ENCODE results near the gene NT5C2. TPM values are rescaled to one million over a fixed set of nuclear protein-coding genes. Genes with fewer than 3 reads are reported as not detected.
"Not testable (repeated sequence)": the region's sequence is repeated elsewhere in the genome, so short reads cannot be mapped to it uniquely, and the experiment has no call there.

Gene NT5C2
- total and polyA plus RNA-seq, 2 donors = 68.5 to 85.2 TPM

DNA sequence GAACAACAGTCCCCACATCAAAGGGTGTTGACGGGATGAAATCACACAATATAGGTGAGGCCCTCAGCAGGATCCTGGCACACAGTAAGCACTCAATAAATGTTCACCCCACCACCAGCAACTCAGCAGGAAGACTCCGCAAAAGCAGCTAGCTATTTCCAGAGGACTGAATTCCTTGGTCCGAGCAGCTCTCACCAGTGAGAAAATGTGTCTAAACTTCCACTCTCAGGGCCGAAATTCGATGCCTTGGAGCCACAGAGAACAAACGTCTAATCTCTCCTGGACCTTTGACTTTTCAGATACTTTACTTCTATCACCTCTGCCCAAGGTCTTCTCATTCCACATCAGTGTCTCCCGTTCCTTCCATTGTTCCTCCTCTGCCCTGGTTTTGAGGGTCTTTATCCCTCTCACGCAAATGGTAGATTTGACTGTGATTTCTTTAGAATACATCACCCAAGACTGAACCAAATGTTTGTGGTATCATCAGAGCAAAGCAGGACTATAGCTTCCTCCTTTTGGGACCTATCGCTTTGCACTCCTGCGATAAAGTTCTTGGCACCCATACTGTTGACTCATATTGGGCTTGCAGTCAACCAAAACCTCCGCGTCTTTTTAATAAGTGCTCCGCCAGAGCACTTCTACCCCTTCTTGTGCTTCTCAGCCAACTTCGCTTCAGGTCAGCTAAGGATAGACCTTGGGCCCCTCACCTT is 903 bp upstream of the NT5C2 start:
- Histone ChIP-seq H3K4me3 (ENCODE audit: low read length in 2 of 2) (peak overlapping the region in 1 of 2 donors; percentile 45), H3K9me3 (ENCODE audit: control insufficient read depth in 2 of 2, insufficient read depth in 1 of 2, low read length in 1 of 2) (no peaks in the 10 kb centered on the region), H3K36me3 (ENCODE audit: control insufficient read depth in 2 of 2, insufficient read depth in 2 of 2, low read length in 1 of 2) (no peaks in the 10 kb centered on the region), H3K27ac (ENCODE audit: low read depth in 1 of 2, low read length in 1 of 2) (no peak overlapping the region), H3K4me1 (ENCODE audit: control insufficient read depth in 2 of 2, insufficient read depth in 2 of 2, low read length in 2 of 2) (peaks cover 10 to 15% of the 10 kb centered on the region in 2 donors), H3K27me3 (ENCODE audit: control insufficient read depth in 2 of 2, insufficient read depth in 1 of 2, low read length in 1 of 2) (no peaks in the 10 kb centered on the region)
- DNase-seq (ENCODE audit: low read depth in 6 of 9, low spot score in 9 of 9) = no peak
- 84% methylated on average over 14 of the region's 14 CpGs for WGBS

DNA sequence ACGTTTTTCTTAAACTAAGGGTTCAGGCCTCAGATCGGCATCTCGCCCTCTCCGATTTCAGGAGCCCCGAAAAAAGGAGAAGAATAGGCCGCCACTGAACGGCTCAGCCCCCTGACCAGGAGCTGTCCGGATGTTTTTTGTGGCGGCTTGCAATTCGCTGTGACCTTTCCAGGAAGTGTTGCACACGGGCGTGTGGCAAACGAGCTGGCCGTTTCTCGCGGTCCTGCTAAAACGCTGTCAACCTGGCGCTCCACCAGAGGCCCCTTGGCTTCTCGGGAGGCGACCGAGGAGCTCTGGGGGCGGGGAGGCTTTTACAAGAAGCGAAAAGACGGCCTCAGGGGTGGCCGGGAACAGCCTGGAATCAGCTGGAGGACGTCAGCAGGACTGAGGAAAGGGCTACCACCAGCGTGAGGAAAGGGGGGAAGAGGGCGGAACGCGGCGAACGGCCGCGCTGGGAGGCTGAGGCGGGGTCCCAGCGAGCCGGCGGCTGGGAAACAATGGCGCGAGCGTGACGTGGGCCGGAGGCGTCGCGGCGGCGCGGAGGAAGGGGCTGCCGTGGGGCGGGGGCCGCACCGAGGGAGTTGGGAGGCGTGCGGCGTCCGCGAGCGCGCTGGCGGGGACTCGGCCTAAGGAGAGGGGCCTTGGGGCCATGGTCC is 493 bp downstream of the NT5C2 start:
- peaks cover 12 to 19% of the 10 kb centered on the region in 2 donors for H3K4me1 ChIP-seq (ENCODE audit: control insufficient read depth in 2 of 2, insufficient read depth in 2 of 2, low read length in 2 of 2)
- WGBS = under 1% methylated on average over 62 of the region's 62 CpGs

DNA sequence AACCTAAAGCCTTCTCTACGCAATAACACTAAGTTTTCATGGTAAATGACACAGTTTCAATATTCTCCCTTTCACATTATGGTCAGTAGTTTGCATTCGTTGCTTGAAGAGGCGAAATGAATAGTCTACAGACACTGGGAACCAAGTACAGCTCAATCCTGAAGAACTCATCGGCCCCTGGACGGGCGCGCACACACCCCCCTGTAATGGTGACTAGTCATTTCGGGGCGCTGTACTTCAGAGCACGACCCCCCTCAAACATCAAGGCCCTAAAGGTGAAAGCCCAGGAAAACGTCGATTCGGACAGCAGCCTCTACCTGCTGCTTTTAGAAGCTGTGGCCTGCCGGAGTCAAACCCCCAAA is 1.0 kb downstream of the NT5C2 start:
- DNase-seq (ENCODE audit: low read depth in 6 of 9, low spot score in 9 of 9) = no peak
- H3K36me3 ChIP-seq (ENCODE audit: control insufficient read depth in 2 of 2, insufficient read depth in 2 of 2, low read length in 1 of 2) = peaks cover 0 to 2% of the 10 kb centered on the region in 2 donors
- H3K4me3 ChIP-seq (ENCODE audit: low read length in 2 of 2) = peak overlapping the region; percentile 80 to 93
- no peaks in the 10 kb centered on the region for H3K9me3 ChIP-seq (ENCODE audit: control insufficient read depth in 2 of 2, insufficient read depth in 1 of 2, low read length in 1 of 2)
- peak overlapping the region; percentile 92 to 96 for H3K27ac ChIP-seq (ENCODE audit: low read depth in 1 of 2, low read length in 1 of 2)
- H3K4me1 ChIP-seq (ENCODE audit: control insufficient read depth in 2 of 2, insufficient read depth in 2 of 2, low read length in 2 of 2) = peaks cover 12 to 19% of the 10 kb centered on the region in 2 donors
- no peaks in the 10 kb centered on the region for H3K27me3 ChIP-seq (ENCODE audit: control insufficient read depth in 2 of 2, insufficient read depth in 1 of 2, low read length in 1 of 2)
- 1% methylated on average over 14 of the region's 14 CpGs for WGBS

More for the DNA sequence above, 493 bp downstream of the NT5C2 start:
- no peaks in the 10 kb centered on the region for H3K9me3 ChIP-seq (ENCODE audit: control insufficient read depth in 2 of 2, insufficient read depth in 1 of 2, low read length in 1 of 2)
- DNase-seq (ENCODE audit: low read depth in 6 of 9, low spot score in 9 of 9) = peak in 5 of 9 donors; percentile 50 to 84 (median 64)
- peak overlapping the region; percentile 80 to 93 for H3K4me3 ChIP-seq (ENCODE audit: low read length in 2 of 2)
- no peaks in the 10 kb centered on the region for H3K36me3 ChIP-seq (ENCODE audit: control insufficient read depth in 2 of 2, insufficient read depth in 2 of 2, low read length in 1 of 2)
- no peaks in the 10 kb centered on the region for H3K27me3 ChIP-seq (ENCODE audit: control insufficient read depth in 2 of 2, insufficient read depth in 1 of 2, low read length in 1 of 2)
- H3K27ac ChIP-seq (ENCODE audit: low read depth in 1 of 2, low read length in 1 of 2) = peak overlapping the region; percentile 92 to 96

DNA sequence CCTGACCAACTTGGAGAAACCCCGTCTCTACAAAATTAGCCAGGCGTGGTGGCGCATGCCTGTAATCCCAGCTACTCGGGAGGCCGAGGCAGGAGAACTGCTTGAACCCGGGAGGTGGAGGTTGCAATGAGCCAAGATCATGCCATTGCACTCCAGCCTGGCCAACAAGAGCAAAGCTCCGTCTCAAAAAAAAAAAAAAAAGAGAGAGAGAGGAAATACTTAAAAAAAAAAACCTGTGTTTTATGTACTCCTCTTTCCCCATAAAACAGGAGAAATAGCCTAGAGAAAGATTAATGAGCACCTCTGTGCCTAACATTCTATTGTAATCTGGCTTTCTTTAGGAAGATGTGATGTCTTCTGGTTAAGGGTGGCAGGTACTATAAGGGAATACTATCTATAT is 1.9 kb downstream of the NT5C2 start:
- H3K9me3 ChIP-seq (ENCODE audit: control insufficient read depth in 2 of 2, insufficient read depth in 1 of 2, low read length in 1 of 2); H3K36me3 ChIP-seq (ENCODE audit: control insufficient read depth in 2 of 2, insufficient read depth in 2 of 2, low read length in 1 of 2); H3K27me3 ChIP-seq (ENCODE audit: control insufficient read depth in 2 of 2, insufficient read depth in 1 of 2, low read length in 1 of 2): not testable (repeated sequence)
- 79% methylated on average over 7 of the region's 7 CpGs for WGBS
- H3K27ac ChIP-seq (ENCODE audit: low read depth in 1 of 2, low read length in 1 of 2) = peak overlapping the region in 1 of 2 donors; percentile 92
- H3K4me3 ChIP-seq (ENCODE audit: low read length in 2 of 2) = peak overlapping the region; percentile 80 to 93
- peaks cover 17 to 25% of the 10 kb centered on the region in 2 donors for H3K4me1 ChIP-seq (ENCODE audit: control insufficient read depth in 2 of 2, insufficient read depth in 2 of 2, low read length in 2 of 2)
- peak in 1 of 9 donors; percentile 40 for DNase-seq (ENCODE audit: low read depth in 6 of 9, low spot score in 9 of 9)

DNA sequence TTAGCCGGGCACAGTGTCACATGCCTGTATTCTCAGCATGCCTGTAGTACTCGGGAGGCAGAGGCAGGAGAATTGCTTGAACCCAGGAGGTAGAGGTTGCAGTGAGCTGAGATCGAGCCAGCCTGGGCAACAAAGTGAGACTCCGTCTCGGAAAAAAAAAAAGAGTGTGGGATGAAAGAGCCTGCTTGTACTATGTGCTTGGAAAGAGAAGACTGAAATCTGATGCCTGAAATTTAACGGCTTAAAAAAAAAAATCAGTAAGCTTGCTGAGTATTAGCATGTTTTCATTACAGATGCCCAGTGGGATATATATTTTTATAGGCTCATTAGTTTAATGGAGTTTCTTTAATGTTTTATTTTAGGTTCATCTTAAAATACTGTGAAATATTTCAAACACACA is 4.2 kb downstream of the NT5C2 start:
- Histone ChIP-seq H3K9me3 (ENCODE audit: control insufficient read depth in 2 of 2, insufficient read depth in 1 of 2, low read length in 1 of 2) (no peaks in the 10 kb centered on the region), H3K27me3 (ENCODE audit: control insufficient read depth in 2 of 2, insufficient read depth in 1 of 2, low read length in 1 of 2) (no peaks in the 10 kb centered on the region), H3K4me1 (ENCODE audit: control insufficient read depth in 2 of 2, insufficient read depth in 2 of 2, low read length in 2 of 2) (peaks cover 25 to 36% of the 10 kb centered on the region in 2 donors), H3K4me3 (ENCODE audit: low read length in 2 of 2) (no peak overlapping the region), H3K27ac (ENCODE audit: low read depth in 1 of 2, low read length in 1 of 2) (no peak overlapping the region), H3K36me3 (ENCODE audit: control insufficient read depth in 2 of 2, insufficient read depth in 2 of 2, low read length in 1 of 2) (peaks cover 0 to 5% of the 10 kb centered on the region in 2 donors)
- no peak for DNase-seq (ENCODE audit: low read depth in 6 of 9, low spot score in 9 of 9)
- 92% methylated on average over 6 of the region's 6 CpGs for WGBS

- Histone ChIP-seq H3K27me3 (ENCODE audit: control insufficient read depth in 2 of 2, insufficient read depth in 1 of 2, low read length in 1 of 2) (no peaks in the 10 kb centered on the region), H3K9me3 (ENCODE audit: control insufficient read depth in 2 of 2, insufficient read depth in 1 of 2, low read length in 1 of 2) (no peaks in the 10 kb centered on the region), H3K27ac (ENCODE audit: low read depth in 1 of 2, low read length in 1 of 2) (peak overlapping the region in 1 of 2 donors; percentile 86), H3K4me3 (ENCODE audit: low read length in 2 of 2) (no peak overlapping the region), H3K36me3 (ENCODE audit: control insufficient read depth in 2 of 2, insufficient read depth in 2 of 2, low read length in 1 of 2) (peaks cover 0 to 5% of the 10 kb centered on the region in 2 donors), H3K4me1 (ENCODE audit: control insufficient read depth in 2 of 2, insufficient read depth in 2 of 2, low read length in 2 of 2) (peaks cover 26 to 45% of the 10 kb centered on the region in 2 donors)
- WGBS = 50% methylated on average over 6 of the region's 6 CpGs
- DNase-seq (ENCODE audit: low read depth in 6 of 9, low spot score in 9 of 9) = peak in 1 of 9 donors; percentile 45
Observed at GRCh38 chr10:103186128-103186527, 6.9 kb downstream of the NT5C2 start.

- Histone ChIP-seq H3K27ac (ENCODE audit: low read depth in 1 of 2, low read length in 1 of 2) (peak overlapping the region in 1 of 2 donors; percentile 86), H3K4me3 (ENCODE audit: low read length in 2 of 2) (peak overlapping the region; percentile 2 to 9), H3K9me3 (ENCODE audit: control insufficient read depth in 2 of 2, insufficient read depth in 1 of 2, low read length in 1 of 2) (no peaks in the 10 kb centered on the region), H3K4me1 (ENCODE audit: control insufficient read depth in 2 of 2, insufficient read depth in 2 of 2, low read length in 2 of 2) (peaks cover 24 to 49% of the 10 kb centered on the region in 2 donors), H3K27me3 (ENCODE audit: control insufficient read depth in 2 of 2, insufficient read depth in 1 of 2, low read length in 1 of 2) (no peaks in the 10 kb centered on the region), H3K36me3 (ENCODE audit: control insufficient read depth in 2 of 2, insufficient read depth in 2 of 2, low read length in 1 of 2) (peaks cover 0 to 15% of the 10 kb centered on the region in 2 donors)
- DNase-seq (ENCODE audit: low read depth in 6 of 9, low spot score in 9 of 9) = peak in 1 of 9 donors; percentile 41
- WGBS = 23% methylated on average over 3 of the region's 3 CpGs
Observed at GRCh38 chr10:103184615-103185014, 8.5 kb downstream of the NT5C2 start.

GRCh38 chr10:103183991-103184451 is 9.1 kb downstream of the NT5C2 start:
- 92% methylated on average over 12 of the region's 12 CpGs for WGBS
- peaks cover 24 to 54% of the 10 kb centered on the region in 2 donors for H3K4me1 ChIP-seq (ENCODE audit: control insufficient read depth in 2 of 2, insufficient read depth in 2 of 2, low read length in 2 of 2)
- H3K36me3 ChIP-seq (ENCODE audit: control insufficient read depth in 2 of 2, insufficient read depth in 2 of 2, low read length in 1 of 2) = peaks cover 3 to 19% of the 10 kb centered on the region in 2 donors
- H3K9me3 ChIP-seq (ENCODE audit: control insufficient read depth in 2 of 2, insufficient read depth in 1 of 2, low read length in 1 of 2); DNase-seq (ENCODE audit: low read depth in 6 of 9, low spot score in 9 of 9); H3K27me3 ChIP-seq (ENCODE audit: control insufficient read depth in 2 of 2, insufficient read depth in 1 of 2, low read length in 1 of 2): not testable (repeated sequence)
- peak overlapping the region in 1 of 2 donors; percentile 2 for H3K4me3 ChIP-seq (ENCODE audit: low read length in 2 of 2)
- peak overlapping the region in 1 of 2 donors; percentile 86 for H3K27ac ChIP-seq (ENCODE audit: low read depth in 1 of 2, low read length in 1 of 2)

- Histone ChIP-seq H3K4me3 (ENCODE audit: low read length in 2 of 2) (peak overlapping the region in 1 of 2 donors; percentile 29), H3K4me1 (ENCODE audit: control insufficient read depth in 2 of 2, insufficient read depth in 2 of 2, low read length in 2 of 2) (peaks cover 19 to 45% of the 10 kb centered on the region in 2 donors), H3K9me3 (ENCODE audit: control insufficient read depth in 2 of 2, insufficient read depth in 1 of 2, low read length in 1 of 2) (no peaks in the 10 kb centered on the region), H3K27ac (ENCODE audit: low read depth in 1 of 2, low read length in 1 of 2) (peak overlapping the region; percentile 52 to 93), H3K27me3 (ENCODE audit: control insufficient read depth in 2 of 2, insufficient read depth in 1 of 2, low read length in 1 of 2) (no peaks in the 10 kb centered on the region), H3K36me3 (ENCODE audit: control insufficient read depth in 2 of 2, insufficient read depth in 2 of 2, low read length in 1 of 2) (peaks cover 10 to 29% of the 10 kb centered on the region in 2 donors)
- WGBS = 8% methylated on average over 4 of the region's 4 CpGs
- DNase-seq (ENCODE audit: low read depth in 6 of 9, low spot score in 9 of 9) = peak in 7 of 9 donors; percentile 57 to 93 (median 77)
Observed at GRCh38 chr10:103181244-103181643, 11.8 kb downstream of the NT5C2 start.
